ENCODE measurements around the gene PNKD. TPM values are rescaled to one million over a fixed set of nuclear protein-coding genes. Genes with fewer than 3 reads are reported as not detected.

PNKD gene
- total RNA-seq, 1 donor from 2014 or later: 10.3 TPM

DNA sequence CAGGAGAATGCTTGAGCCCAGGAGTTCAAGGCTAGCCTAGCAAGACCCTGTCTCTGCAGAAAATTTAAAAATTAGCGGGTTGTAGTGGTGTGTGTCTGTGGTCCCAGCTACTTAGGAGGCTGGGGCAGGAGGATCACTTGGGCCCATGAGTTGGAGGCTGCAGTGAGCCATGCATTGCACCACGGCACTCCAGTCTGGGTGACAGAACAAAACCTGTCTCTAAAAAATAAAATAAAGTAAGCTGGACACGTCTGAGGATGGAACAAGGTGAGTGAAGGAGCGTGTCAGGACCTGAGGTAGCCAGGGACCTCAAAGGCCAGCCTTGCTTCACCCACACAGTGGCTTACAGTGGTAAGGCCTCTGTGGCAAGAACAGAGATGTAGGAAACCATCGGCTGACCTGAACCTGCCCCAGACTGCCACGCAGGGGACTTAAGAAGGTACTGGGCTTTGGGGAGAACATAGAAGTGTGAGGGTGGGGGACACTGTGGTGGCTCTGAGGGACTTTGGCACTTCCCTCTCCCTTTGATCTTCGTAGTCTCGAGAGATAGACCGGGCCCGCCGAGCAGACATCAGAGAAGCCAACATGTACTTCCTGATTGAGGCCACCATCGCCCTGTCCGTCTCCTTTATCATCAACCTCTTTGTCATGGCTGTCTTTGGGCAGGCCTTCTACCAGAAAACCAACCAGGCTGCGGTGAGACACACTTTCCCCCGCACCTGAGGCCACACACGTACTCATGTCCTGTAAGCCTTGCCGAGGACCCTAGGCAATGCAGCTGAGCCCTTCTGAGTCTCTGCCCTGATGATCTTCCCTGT, 119.2 kb downstream of the PNKD start:
- Histone ChIP-seq H3K4me3 (ENCODE audit: low read depth, low read length) (no peak overlapping the region), H3K36me3 (ENCODE audit: control insufficient read depth, insufficient read depth, low read length) (no peaks in the 10 kb centered on the region), H3K27me3 (ENCODE audit: control insufficient read depth, insufficient read depth, low read length) (no peaks in the 10 kb centered on the region)
- TF ChIP-seq, protein P1, sequence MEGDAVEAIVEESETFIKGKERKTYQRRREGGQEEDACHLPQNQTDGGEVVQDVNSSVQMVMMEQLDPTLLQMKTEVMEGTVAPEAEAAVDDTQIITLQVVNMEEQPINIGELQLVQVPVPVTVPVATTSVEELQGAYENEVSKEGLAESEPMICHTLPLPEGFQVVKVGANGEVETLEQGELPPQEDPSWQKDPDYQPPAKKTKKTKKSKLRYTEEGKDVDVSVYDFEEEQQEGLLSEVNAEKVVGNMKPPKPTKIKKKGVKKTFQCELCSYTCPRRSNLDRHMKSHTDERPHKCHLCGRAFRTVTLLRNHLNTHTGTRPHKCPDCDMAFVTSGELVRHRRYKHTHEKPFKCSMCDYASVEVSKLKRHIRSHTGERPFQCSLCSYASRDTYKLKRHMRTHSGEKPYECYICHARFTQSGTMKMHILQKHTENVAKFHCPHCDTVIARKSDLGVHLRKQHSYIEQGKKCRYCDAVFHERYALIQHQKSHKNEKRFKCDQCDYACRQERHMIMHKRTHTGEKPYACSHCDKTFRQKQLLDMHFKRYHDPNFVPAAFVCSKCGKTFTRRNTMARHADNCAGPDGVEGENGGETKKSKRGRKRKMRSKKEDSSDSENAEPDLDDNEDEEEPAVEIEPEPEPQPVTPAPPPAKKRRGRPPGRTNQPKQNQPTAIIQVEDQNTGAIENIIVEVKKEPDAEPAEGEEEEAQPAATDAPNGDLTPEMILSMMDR (IDR thresholded peaks at IDR 0.05; ENCODE audit: insufficient read depth, low read length, severe bottlenecking): no peak
- DNase-seq (ENCODE audit: low read depth) (no peak), FAIRE-seq (peak; percentile 60)

DNA sequence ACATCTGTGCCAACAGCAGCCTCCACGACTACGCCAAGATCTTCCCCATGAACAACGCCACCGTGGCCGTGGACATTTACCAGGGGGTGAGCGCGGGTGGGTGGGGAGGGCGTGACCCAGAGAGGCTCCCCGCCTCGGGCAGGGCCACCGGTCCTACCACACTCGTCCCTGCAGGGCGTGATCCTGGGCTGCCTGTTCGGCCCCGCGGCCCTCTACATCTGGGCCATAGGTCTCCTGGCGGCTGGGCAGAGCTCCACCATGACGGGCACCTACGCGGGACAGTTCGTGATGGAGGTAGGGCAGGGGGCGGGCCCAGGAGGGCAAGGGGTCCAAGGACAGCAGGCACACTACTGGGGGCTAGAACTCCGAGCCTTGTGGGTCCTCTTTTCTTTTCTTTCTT, 120.9 kb downstream of the PNKD start:
- DNase-seq (ENCODE audit: low read depth): no peak
- FAIRE-seq: no peak

DNA sequence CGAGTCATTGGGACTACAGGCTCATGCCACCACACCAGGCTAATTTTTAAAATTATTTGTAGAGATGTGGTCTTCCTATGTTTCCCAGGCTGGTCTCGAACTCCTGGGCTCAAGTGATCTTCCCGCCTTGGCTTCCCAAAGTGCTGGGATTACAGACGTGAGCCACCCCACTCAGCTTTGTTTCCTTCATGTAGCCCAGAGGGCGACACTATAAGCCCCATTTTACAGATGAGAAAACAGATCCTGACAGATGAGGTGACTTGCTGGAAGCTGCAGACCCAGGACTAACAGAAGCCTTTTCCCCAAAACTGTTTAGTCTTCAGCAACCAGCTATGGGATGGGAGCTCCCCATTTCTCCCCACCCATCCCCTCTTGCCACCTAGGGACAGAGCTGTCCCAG, 122.1 kb downstream of the PNKD start:
- TF ChIP-seq, protein P1 (IDR thresholded peaks at IDR 0.05; ENCODE audit: insufficient read depth, low read length, severe bottlenecking): no peak
- Histone ChIP-seq H3K4me3 (ENCODE audit: low read depth, low read length) (no peak overlapping the region), H3K27me3 (ENCODE audit: control insufficient read depth, insufficient read depth, low read length) (no peaks in the 10 kb centered on the region), H3K36me3 (ENCODE audit: control insufficient read depth, insufficient read depth, low read length) (no peaks in the 10 kb centered on the region)
- FAIRE-seq (no peak), DNase-seq (ENCODE audit: low read depth) (no peak)

More for the DNA sequence above, 120.9 kb downstream of the PNKD start:
- Histone ChIP-seq H3K36me3 (ENCODE audit: control insufficient read depth, insufficient read depth, low read length) (no peaks in the 10 kb centered on the region), H3K4me3 (ENCODE audit: low read depth, low read length) (no peak overlapping the region), H3K27me3 (ENCODE audit: control insufficient read depth, insufficient read depth, low read length) (no peaks in the 10 kb centered on the region)
- TF ChIP-seq, protein P1 (IDR thresholded peaks at IDR 0.05; ENCODE audit: insufficient read depth, low read length, severe bottlenecking): no peak

DNA sequence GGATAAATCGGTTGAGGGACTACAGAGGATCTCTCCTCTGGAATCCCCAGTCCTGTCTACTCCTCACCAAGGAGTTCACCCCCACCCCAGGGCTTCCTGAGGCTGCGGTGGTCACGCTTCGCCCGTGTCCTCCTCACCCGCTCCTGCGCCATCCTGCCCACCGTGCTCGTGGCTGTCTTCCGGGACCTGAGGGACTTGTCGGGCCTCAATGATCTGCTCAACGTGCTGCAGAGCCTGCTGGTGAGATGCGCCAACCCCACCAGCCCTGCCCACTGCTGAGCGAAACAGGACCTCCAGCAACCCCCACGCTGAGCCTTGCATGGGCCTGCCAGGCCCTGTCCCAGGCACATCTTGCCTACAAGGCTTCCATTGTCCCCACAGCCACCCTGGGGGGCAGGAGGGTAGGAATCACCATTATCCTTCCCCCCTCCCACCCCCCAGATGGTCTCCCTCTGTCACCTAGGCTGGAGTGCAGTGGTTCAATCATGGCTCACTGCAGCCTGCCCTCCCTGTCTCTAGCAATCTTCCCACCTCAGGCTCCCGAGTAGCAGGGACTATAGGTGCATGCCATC, 122.7 kb downstream of the PNKD start:
- no peak for DNase-seq (ENCODE audit: low read depth)
- Histone ChIP-seq H3K36me3 (ENCODE audit: control insufficient read depth, insufficient read depth, low read length) (no peaks in the 10 kb centered on the region), H3K27me3 (ENCODE audit: control insufficient read depth, insufficient read depth, low read length) (no peaks in the 10 kb centered on the region), H3K4me3 (ENCODE audit: low read depth, low read length) (no peak overlapping the region)
- TF ChIP-seq, protein P1 (IDR thresholded peaks at IDR 0.05; ENCODE audit: insufficient read depth, low read length, severe bottlenecking): no peak
- FAIRE-seq: no peak

DNA sequence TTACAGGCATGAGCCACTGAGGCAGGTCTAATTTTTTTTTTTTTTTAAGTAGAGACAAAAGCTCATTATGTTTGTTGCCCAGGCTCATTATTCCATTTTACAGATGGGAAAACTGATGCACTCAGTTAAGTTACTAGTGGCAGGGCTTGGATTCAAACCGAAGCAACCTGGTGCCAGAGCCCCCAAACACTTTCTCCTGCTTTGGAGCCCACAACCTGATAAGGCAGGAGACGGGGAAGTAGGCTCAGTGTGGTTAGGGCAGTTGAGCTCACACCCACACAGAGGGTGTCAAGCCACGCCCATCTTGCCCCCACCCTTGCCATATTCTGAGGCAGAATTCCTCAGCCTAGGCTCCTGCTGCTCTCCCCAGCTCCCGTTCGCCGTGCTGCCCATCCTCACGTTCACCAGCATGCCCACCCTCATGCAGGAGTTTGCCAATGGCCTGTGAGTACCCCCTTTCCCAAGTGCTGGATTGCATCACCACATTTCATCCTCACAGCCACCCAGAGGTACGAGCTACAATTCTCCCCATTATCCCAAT, 123.5 kb downstream of the PNKD start:
- TF ChIP-seq, protein P1 (IDR thresholded peaks at IDR 0.05; ENCODE audit: insufficient read depth, low read length, severe bottlenecking): no peak
- no peaks in the 10 kb centered on the region for H3K36me3 ChIP-seq (ENCODE audit: control insufficient read depth, insufficient read depth, low read length)
- no peak for DNase-seq (ENCODE audit: low read depth)
- no peak overlapping the region for H3K4me3 ChIP-seq (ENCODE audit: low read depth, low read length)
- FAIRE-seq: no peak
- H3K27me3 ChIP-seq (ENCODE audit: control insufficient read depth, insufficient read depth, low read length): no peaks in the 10 kb centered on the region
